K562 (cell line): ENCODE results near the gene MPHOSPH8. TPM values are rescaled to one million over a fixed set of nuclear protein-coding genes. Genes with fewer than 3 reads are reported as not detected.

Source experiments
- CHD1 ChIP-seq: fragments of 200-600 bp; sonication (generic); IDR thresholded peaks from one replicate; pipeline ENCODE4 v1.6.1; 2012; ENCODE audit warnings: mild to moderate bottlenecking, moderate library complexity, low read length, inconsistent platforms
- DIDO1 ChIP-seq: fragments of 450-650 bp; IDR thresholded peaks from 2 replicates; pipeline ENCODE4 v1.6.1; 2016; ENCODE audit warnings: low read depth, missing biosample characterization, missing genetic modification characterization
- IFI16 ChIP-seq: fragments of 250-450 bp; sonication (Bioruptor Pico); IDR thresholded peaks from 2 replicates; pipeline ENCODE4 v2.1.2; 2022; ENCODE audit warnings: mild to moderate bottlenecking, inconsistent platforms
- KDM2B ChIP-seq: fragments of 250-450 bp; sonication (Bioruptor Pico); IDR thresholded peaks from 2 replicates; pipeline ENCODE4 v1.8.0; 2021; ENCODE audit warnings: mild to moderate bottlenecking, moderate library complexity
- MCM5 ChIP-seq: fragments of 450-650 bp; IDR thresholded peaks from 2 replicates; pipeline ENCODE4 v1.6.1; 2016; ENCODE audit warnings: low read depth
- MXI1 ChIP-seq: IDR thresholded peaks from 2 replicates; pipeline ENCODE4 v1.6.1; 2011; ENCODE audit warnings: low read depth, mild to moderate bottlenecking, improper control_type of control experiment, low read length
- POLR3G ChIP-seq: IDR thresholded peaks from 2 replicates; pipeline ENCODE4 v1.6.1; 2011; ENCODE audit not compliant: insufficient read length, insufficient replicate concordance; ENCODE audit errors: extremely low read depth
- RAD51 ChIP-seq: fragments of 450-650 bp; IDR thresholded peaks from 2 replicates; pipeline ENCODE4 v1.7.1; 2016; ENCODE audit warnings: low read depth, mild to moderate bottlenecking, borderline replicate concordance
- SMAD3 ChIP-seq: fragments of 450-650 bp; formaldehyde crosslinking; conservative IDR thresholded peaks from 2 replicates; pipeline ENCODE4 v1.4.0; 2020; ENCODE audit warnings: mild to moderate bottlenecking
- SMARCA4 ChIP-seq: fragments of 450-650 bp; IDR thresholded peaks from 2 replicates; pipeline ENCODE4 v1.6.1; 2016
- SNRNP70 ChIP-seq: fragments of 200-400 bp; formaldehyde crosslinking; optimal IDR thresholded peaks from 2 replicates; pipeline ENCODE3; 2017; ENCODE audit warnings: low read depth, low read length
- TRIM28 ChIP-seq: fragments of 450-650 bp; IDR thresholded peaks from 2 replicates; pipeline ENCODE4 v1.6.1; 2017
- ZBED1 ChIP-seq: IDR thresholded peaks from 2 replicates; pipeline ENCODE4 v1.6.1; 2014
- ZNF140 ChIP-seq: fragments of 250-450 bp; sonication (Bioruptor Pico); IDR thresholded peaks from 2 replicates; pipeline ENCODE4 v1.8.0; 2021; ENCODE audit warnings: moderate library complexity, mild to moderate bottlenecking, inconsistent platforms
- ZNF282 ChIP-seq: sonication (generic); formaldehyde crosslinking; IDR thresholded peaks from 2 replicates; pipeline ENCODE4 v1.8.1; 2023; ENCODE audit warnings: missing genetic modification reagents
- ZNF3 ChIP-seq: fragments of 250-450 bp; sonication (Bioruptor Pico); IDR thresholded peaks from 2 replicates; pipeline ENCODE4 v1.5.0; 2021; ENCODE audit warnings: mild to moderate bottlenecking, moderate library complexity
- ZNF507 ChIP-seq: conservative IDR thresholded peaks from 2 replicates; pipeline ENCODE4 v1.6.1; 2017; ENCODE audit warnings: missing genetic modification characterization, missing compliant biosample characterization
- polyA plus RNA-seq, 8 experiments: library from polyadenylated mRNA; depleted of rRNA in 4 of 8; stranded (reverse) in 5 of 8; unstranded in 3 of 8; fragments of >200 nt; fragmentation: Nextera tagmentation in 2 of 8; fragmentation: Illumina TruSeq in 1 of 8; extraction: Ambion mirVana in 2 of 8; extraction: Trizol in 1 of 8; gene quantifications; 2 replicates each; pipeline versions ENCODE4 v1.2.1 to v1.2.3, GENCODE V29; 2011 to 2014; ENCODE audit warnings: inconsistent platforms in 1 of 8, missing spikeins in 1 of 8
- total RNA-seq, 7 experiments: library from RNA; depleted of rRNA in 6 of 7; stranded (reverse); fragments of >200 nt in 6 of 7; fragmentation: Illumina TruSeq in 2 of 7; extraction: Trizol in 2 of 7; gene quantifications; 2 replicates each; pipeline versions ENCODE4 v1.2.1 to v1.2.3, GENCODE V29; 2011 to 2021; ENCODE audit warnings: low replicate concordance in 1 of 7
- TF ChIP-seq, protein P1 (sequence below), 2 experiments: fragments of 450-650 bp; IDR thresholded peaks; 2 replicates each; pipeline ENCODE4 v1.6.1; 2018; ENCODE audit warnings: mild to moderate bottlenecking in 2 of 2, low read depth in 1 of 2; ENCODE audit not compliant: partially characterized antibody in 2 of 2
- TF ChIP-seq, protein P2 (sequence below): fragments of 200-800 bp; sonication (Bioruptor generic); IDR thresholded peaks from 2 replicates; pipeline ENCODE4 v1.6.1; 2017; ENCODE audit warnings: missing genetic modification characterization, missing compliant biosample characterization
- TF ChIP-seq, protein P3 (sequence below): fragments of 250-450 bp; sonication (Bioruptor Pico); IDR thresholded peaks from 2 replicates; pipeline ENCODE4 v1.5.0; 2020; ENCODE audit warnings: mild to moderate bottlenecking
- TF ChIP-seq, protein P4 (sequence below): fragments of 250-450 bp; sonication (Bioruptor Pico); IDR thresholded peaks from 2 replicates; pipeline ENCODE4 v1.6.1; 2021; ENCODE audit warnings: mild to moderate bottlenecking

MPHOSPH8 gene
- total and polyA plus RNA-seq, 9 of the 15 experiments (the other 6 are each of a cell fraction or from before 2014, with no cell fraction given) = 10.3 to 24.8 (median 16.6) TPM

DNA sequence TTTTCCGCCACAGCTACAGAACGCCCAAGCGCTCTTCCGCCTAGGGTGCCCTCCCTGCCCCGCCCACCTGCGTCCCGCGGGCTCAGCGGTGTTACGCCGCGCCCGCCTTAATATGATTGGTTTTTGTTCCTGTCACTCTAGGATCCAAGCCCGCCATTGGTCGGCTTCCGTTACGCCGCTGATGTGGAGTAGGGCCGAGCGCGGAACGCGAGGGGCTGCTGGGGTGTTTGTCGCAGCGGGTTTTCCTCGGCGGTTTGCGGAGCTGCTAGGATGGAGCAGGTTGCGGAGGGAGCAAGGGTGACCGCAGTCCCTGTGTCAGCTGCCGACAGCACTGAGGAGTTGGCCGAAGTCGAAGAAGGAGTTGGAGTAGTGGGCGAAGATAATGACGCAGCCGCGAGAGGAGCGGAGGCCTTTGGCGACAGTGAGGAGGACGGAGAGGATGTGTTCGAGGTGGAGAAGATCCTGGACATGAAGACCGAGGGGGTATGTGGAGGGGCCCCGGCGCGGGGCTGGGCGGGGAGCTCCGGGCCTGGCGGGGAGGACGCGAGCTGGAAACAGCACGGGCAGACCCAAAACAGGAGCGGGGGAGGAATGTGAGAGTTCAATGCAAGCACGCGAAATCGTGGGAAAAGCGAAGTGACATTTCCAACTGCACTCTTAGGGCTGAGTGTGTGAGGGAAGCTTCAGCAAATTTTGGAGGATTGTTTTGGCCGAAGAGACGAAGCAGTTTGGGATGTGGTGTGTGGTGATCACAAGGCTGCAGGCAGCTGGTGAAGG is at the start of gene MPHOSPH8 (continued):
- TF ChIP-seq, protein P1, sequence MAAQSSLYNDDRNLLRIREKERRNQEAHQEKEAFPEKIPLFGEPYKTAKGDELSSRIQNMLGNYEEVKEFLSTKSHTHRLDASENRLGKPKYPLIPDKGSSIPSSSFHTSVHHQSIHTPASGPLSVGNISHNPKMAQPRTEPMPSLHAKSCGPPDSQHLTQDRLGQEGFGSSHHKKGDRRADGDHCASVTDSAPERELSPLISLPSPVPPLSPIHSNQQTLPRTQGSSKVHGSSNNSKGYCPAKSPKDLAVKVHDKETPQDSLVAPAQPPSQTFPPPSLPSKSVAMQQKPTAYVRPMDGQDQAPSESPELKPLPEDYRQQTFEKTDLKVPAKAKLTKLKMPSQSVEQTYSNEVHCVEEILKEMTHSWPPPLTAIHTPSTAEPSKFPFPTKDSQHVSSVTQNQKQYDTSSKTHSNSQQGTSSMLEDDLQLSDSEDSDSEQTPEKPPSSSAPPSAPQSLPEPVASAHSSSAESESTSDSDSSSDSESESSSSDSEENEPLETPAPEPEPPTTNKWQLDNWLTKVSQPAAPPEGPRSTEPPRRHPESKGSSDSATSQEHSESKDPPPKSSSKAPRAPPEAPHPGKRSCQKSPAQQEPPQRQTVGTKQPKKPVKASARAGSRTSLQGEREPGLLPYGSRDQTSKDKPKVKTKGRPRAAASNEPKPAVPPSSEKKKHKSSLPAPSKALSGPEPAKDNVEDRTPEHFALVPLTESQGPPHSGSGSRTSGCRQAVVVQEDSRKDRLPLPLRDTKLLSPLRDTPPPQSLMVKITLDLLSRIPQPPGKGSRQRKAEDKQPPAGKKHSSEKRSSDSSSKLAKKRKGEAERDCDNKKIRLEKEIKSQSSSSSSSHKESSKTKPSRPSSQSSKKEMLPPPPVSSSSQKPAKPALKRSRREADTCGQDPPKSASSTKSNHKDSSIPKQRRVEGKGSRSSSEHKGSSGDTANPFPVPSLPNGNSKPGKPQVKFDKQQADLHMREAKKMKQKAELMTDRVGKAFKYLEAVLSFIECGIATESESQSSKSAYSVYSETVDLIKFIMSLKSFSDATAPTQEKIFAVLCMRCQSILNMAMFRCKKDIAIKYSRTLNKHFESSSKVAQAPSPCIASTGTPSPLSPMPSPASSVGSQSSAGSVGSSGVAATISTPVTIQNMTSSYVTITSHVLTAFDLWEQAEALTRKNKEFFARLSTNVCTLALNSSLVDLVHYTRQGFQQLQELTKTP (IDR thresholded peaks at IDR 0.05; ENCODE audit: low read depth in 1 of 2, partially characterized antibody in 2 of 2) = no peak
- TF ChIP-seq SNRNP70 (no peak), SMARCA4 (no peak), MCM5 (no peak), ZNF282 (no peak), ZNF3 (CRISPR knock-in tag) (no peak), ZBED1 (no peak), SMAD3 (no peak), IFI16 (CRISPR knock-in tag) (no peak), RAD51 (no peak), ZNF140 (no peak), MXI1 (no peak), TRIM28 (no peak), POLR3G (no peak), KDM2B (CRISPR knock-in tag) (no peak), DIDO1 (tag) (no peak), ZNF507 (tag) (no peak), CHD1 (peak; percentile 47)
- TF ChIP-seq, protein P2, sequence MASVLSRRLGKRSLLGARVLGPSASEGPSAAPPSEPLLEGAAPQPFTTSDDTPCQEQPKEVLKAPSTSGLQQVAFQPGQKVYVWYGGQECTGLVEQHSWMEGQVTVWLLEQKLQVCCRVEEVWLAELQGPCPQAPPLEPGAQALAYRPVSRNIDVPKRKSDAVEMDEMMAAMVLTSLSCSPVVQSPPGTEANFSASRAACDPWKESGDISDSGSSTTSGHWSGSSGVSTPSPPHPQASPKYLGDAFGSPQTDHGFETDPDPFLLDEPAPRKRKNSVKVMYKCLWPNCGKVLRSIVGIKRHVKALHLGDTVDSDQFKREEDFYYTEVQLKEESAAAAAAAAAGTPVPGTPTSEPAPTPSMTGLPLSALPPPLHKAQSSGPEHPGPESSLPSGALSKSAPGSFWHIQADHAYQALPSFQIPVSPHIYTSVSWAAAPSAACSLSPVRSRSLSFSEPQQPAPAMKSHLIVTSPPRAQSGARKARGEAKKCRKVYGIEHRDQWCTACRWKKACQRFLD (CRISPR knock-in tag) = no peak
- TF ChIP-seq, protein P3, sequence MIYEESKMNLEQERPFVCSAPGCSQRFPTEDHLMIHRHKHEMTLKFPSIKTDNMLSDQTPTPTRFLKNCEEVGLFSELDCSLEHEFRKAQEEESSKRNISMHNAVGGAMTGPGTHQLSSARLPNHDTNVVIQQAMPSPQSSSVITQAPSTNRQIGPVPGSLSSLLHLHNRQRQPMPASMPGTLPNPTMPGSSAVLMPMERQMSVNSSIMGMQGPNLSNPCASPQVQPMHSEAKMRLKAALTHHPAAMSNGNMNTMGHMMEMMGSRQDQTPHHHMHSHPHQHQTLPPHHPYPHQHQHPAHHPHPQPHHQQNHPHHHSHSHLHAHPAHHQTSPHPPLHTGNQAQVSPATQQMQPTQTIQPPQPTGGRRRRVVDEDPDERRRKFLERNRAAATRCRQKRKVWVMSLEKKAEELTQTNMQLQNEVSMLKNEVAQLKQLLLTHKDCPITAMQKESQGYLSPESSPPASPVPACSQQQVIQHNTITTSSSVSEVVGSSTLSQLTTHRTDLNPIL (CRISPR knock-in tag) = no peak
- TF ChIP-seq, protein P4, sequence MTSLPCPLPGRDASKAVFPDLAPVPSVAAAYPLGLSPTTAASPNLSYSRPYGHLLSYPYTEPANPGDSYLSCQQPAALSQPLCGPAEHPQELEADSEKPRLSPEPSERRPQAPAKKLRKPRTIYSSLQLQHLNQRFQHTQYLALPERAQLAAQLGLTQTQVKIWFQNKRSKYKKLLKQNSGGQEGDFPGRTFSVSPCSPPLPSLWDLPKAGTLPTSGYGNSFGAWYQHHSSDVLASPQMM (CRISPR knock-in tag) = no peak
